OCI-LY3 (cell line): ENCODE results near the gene SDK1.

Source experiments
- H2AFZ ChIP-seq: fragments of 200-600, 300-600 bp; shearing (Covaris generic); 2 replicates; pipeline ENCODE4 v1.6.0; 2014; ENCODE audit warnings: antibody characterized with exemption, low read depth, low read length
- H3K27ac ChIP-seq: fragments of 200-600, 300-600 bp; sonication (generic); 2 replicates; pipeline ENCODE4 v1.5.1; 2014; ENCODE audit warnings: mild to moderate bottlenecking, low read length, moderate library complexity, mixed read lengths
- H3K27me3 ChIP-seq: fragments of 200-600, 300-600 bp; sonication (generic); 2 replicates; pipeline ENCODE4 v1.6.1; 2014; ENCODE audit warnings: low read depth, low read length, mixed read lengths
- H3K36me3 ChIP-seq: fragments of 200-600, 300-600 bp; sonication (generic); replicated peaks from 2 replicates; pipeline ENCODE3; 2014; ENCODE audit warnings: low read depth, low read length, mixed read lengths
- H3K4me1 ChIP-seq: fragments of 300-600, 200-600 bp; sonication (generic); 2 replicates; pipeline ENCODE4 v1.6.1; 2014; ENCODE audit warnings: low read length, mixed read lengths
- H3K4me2 ChIP-seq: fragments of 200-600, 300-600 bp; sonication (generic); 2 replicates; pipeline ENCODE4 v1.6.1; 2014; ENCODE audit warnings: low read length, mixed read lengths
- H3K4me3 ChIP-seq: fragments of 300-600, 200-600 bp; sonication (generic); 2 replicates; pipeline ENCODE4 v1.5.1; 2014; ENCODE audit warnings: antibody characterized with exemption, mild to moderate bottlenecking, low read length, moderate library complexity
- H3K79me2 ChIP-seq: fragments of 300-600, 200-600 bp; shearing (Covaris generic); 2 replicates; pipeline ENCODE4 v1.6.1; 2014; ENCODE audit warnings: mild to moderate bottlenecking, low read length, mixed read lengths
- H3K9ac ChIP-seq: fragments of 300-600, 200-600 bp; shearing (Covaris generic); 2 replicates; pipeline ENCODE4 v1.6.0; 2014; ENCODE audit warnings: mild to moderate bottlenecking, low read length, moderate library complexity
- H3K9me3 ChIP-seq: fragments of 200-600, 300-600 bp; shearing (Covaris generic); 2 replicates; pipeline ENCODE4 v1.6.1; 2014; ENCODE audit warnings: low read length, mixed read lengths; ENCODE audit not compliant: insufficient read depth
- H4K20me1 ChIP-seq: fragments of 200-600, 300-600 bp; sonication (generic); 2 replicates; pipeline ENCODE4 v1.6.1; 2016; ENCODE audit warnings: low read length, mixed read lengths; ENCODE audit not compliant: insufficient read depth
- EZH2phosphoT487 ChIP-seq: fragments of 200-600 bp; shearing (Covaris generic); IDR thresholded peaks from 2 replicates; pipeline ENCODE4 v1.6.1; 2018; ENCODE audit warnings: antibody characterized with exemption, mixed run types, low read depth
- TF ChIP-seq, protein P1 (sequence below): fragments of 200-600, 300-600 bp; sonication (generic); IDR thresholded peaks from 2 replicates; pipeline ENCODE4 v1.5.1; 2014; ENCODE audit warnings: antibody characterized with exemption, low read length, low read depth

SDK1 gene

DNA sequence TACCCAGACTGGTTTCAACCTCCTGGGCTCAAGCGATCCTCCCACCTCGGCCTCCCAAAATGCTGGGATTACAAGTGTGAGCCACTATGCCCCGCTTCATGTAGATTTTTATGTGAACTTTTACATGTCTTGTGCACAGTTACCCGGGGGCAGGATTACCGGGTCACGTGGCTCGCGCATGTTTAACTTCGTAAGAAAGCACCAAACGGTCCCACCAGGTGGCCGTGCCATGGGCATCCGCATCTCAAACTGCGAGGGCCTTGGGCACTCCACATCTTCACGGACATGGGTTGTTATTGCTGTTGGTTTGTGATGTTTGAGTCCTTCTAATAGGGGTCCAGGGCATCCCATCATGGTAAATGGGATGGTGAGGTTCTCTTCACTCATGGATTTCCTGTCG is 744.4 kb downstream of the SDK1 start:
- H3K27me3 ChIP-seq, result no peaks in the 10 kb centered on the region
- no peak overlapping the region for H3K4me2 ChIP-seq
- H3K9ac ChIP-seq, result no peak overlapping the region
- H3K4me1 ChIP-seq, result no peaks in the 10 kb centered on the region
- H2AFZ ChIP-seq, result no peak overlapping the region
- H4K20me1 ChIP-seq, result no peaks in the 10 kb centered on the region
- H3K27ac ChIP-seq, result no peak overlapping the region
- H3K9me3 ChIP-seq, result no peaks in the 10 kb centered on the region
- H3K36me3 ChIP-seq, result no peaks in the 10 kb centered on the region
- no peak overlapping the region for H3K4me3 ChIP-seq
- no peak for TF ChIP-seq EZH2phosphoT487
- TF ChIP-seq, protein P1, sequence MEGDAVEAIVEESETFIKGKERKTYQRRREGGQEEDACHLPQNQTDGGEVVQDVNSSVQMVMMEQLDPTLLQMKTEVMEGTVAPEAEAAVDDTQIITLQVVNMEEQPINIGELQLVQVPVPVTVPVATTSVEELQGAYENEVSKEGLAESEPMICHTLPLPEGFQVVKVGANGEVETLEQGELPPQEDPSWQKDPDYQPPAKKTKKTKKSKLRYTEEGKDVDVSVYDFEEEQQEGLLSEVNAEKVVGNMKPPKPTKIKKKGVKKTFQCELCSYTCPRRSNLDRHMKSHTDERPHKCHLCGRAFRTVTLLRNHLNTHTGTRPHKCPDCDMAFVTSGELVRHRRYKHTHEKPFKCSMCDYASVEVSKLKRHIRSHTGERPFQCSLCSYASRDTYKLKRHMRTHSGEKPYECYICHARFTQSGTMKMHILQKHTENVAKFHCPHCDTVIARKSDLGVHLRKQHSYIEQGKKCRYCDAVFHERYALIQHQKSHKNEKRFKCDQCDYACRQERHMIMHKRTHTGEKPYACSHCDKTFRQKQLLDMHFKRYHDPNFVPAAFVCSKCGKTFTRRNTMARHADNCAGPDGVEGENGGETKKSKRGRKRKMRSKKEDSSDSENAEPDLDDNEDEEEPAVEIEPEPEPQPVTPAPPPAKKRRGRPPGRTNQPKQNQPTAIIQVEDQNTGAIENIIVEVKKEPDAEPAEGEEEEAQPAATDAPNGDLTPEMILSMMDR, result no peak
- H3K79me2 ChIP-seq, result no peaks in the 10 kb centered on the region

- Histone ChIP-seq H4K20me1 (no peaks in the 10 kb centered on the region), H2AFZ (no peak overlapping the region), H3K27me3 (no peaks in the 10 kb centered on the region), H3K4me3 (no peak overlapping the region), H3K36me3 (no peaks in the 10 kb centered on the region), H3K9ac (no peak overlapping the region), H3K9me3 (no peaks in the 10 kb centered on the region), H3K4me1 (no peaks in the 10 kb centered on the region), H3K4me2 (no peak overlapping the region), H3K27ac (no peak overlapping the region), H3K79me2 (no peaks in the 10 kb centered on the region)
- TF ChIP-seq, protein P1, result no peak
- TF ChIP-seq EZH2phosphoT487, result no peak
These were observed 744.9 kb downstream of the SDK1 start for GRCh38 chr7:4045975-4046374.

DNA sequence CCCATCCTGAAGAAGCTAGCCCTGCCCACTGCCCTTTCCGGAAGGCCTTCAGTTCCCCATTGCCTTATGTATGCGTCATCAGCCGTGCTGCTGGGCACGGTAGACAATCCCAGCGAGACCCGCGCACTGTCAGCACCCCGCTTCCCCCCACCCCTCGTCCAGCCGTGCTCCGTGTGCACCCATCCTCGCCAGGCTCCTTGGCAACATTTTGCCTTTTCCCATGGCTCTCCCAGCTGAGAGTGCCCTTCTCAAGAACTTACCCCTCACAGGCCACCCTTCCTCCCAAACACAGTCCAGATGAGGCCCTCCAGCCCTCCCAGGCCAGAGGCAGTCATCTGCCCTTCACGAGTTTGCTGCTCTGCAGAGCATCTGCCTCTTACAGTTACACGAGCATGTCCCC is 747.3 kb downstream of the SDK1 start:
- no peaks in the 10 kb centered on the region for H4K20me1 ChIP-seq
- no peaks in the 10 kb centered on the region for H3K9me3 ChIP-seq
- no peak overlapping the region for H3K4me3 ChIP-seq

DNA sequence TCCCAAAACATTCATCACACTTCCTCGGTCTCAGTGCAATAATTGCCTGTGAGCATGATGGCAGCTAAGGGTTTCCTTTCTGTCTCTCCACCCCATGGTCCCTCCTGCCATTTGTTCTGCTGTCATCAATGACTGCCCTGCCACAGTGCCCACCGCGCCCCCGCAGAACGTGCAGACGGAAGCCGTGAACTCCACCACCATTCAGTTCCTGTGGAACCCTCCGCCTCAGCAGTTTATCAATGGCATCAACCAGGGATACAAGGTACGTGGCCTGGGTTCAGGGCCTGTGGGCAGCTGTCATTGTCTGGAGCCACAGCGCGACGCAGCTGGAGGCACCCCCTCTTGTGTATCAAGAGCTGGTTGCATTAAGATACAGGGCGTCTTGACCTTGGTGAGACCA is 748.1 kb downstream of the SDK1 start:
- TF ChIP-seq EZH2phosphoT487, result no peak
- TF ChIP-seq, protein P1, result no peak

More for the DNA sequence above, 747.3 kb downstream of the SDK1 start:
- no peak overlapping the region for H3K4me2 ChIP-seq
- no peaks in the 10 kb centered on the region for H3K4me1 ChIP-seq
- H3K79me2 ChIP-seq, result no peaks in the 10 kb centered on the region
- no peak overlapping the region for H2AFZ ChIP-seq
- TF ChIP-seq, protein P1, result no peak
- no peak for TF ChIP-seq EZH2phosphoT487
- no peak overlapping the region for H3K9ac ChIP-seq
- no peaks in the 10 kb centered on the region for H3K27me3 ChIP-seq
- H3K36me3 ChIP-seq, result no peaks in the 10 kb centered on the region
- H3K27ac ChIP-seq, result no peak overlapping the region

More for the DNA sequence above, 748.1 kb downstream of the SDK1 start:
- Histone ChIP-seq H3K4me2 (no peak overlapping the region), H3K9ac (no peak overlapping the region), H3K9me3 (no peaks in the 10 kb centered on the region), H3K79me2 (no peaks in the 10 kb centered on the region), H2AFZ (no peak overlapping the region), H3K27ac (no peak overlapping the region), H4K20me1 (no peaks in the 10 kb centered on the region), H3K4me1 (no peaks in the 10 kb centered on the region), H3K36me3 (no peaks in the 10 kb centered on the region), H3K4me3 (no peak overlapping the region), H3K27me3 (no peaks in the 10 kb centered on the region)
